Panc1 (cell line): ENCODE data around the gene AKR1B1. TPM values are rescaled to one million over a fixed set of nuclear protein-coding genes. Genes with fewer than 3 reads are reported as not detected.

Source experiments
- ATAC-seq: fragments of 200-7000 bp; cut with Tn5 transposase; 2 replicates; pipeline ENCODE4 v1.9.1; 2020; ENCODE audit warnings: mild to moderate bottlenecking, moderate library complexity
- BruUV-seq: library from RNA; stranded (reverse); fragments of 400-500 nt; replicated peaks from 2 replicates; lab custom pipeline; 2021; lab: Mats Ljungman, UMichigan
- CTCF ChIA-PET: fragments of 300-600 bp; sonication (Branson Sonifier 250); formaldehyde crosslinking; loops from one replicate; lab custom pipeline; 2022; ENCODE audit warnings: antibody characterized with exemption; lab: Charles Lee
- POLR2A ChIA-PET: fragments of 300-600 bp; sonication (Branson Sonifier 250); formaldehyde crosslinking; loops from one replicate; lab custom pipeline; 2022; ENCODE audit warnings: antibody characterized with exemption; lab: Charles Lee
- DNase-seq: peaks from one replicate; pipeline ENCODE4 v3.0.0-alpha.2; 2010; ENCODE audit warnings: low read depth, low spot score
- H3K27ac ChIP-seq: 2 replicates; pipeline ENCODE4 v1.5.1; 2011; ENCODE audit warnings: mild to moderate bottlenecking, low read length, inconsistent platforms
- H3K27me3 ChIP-seq: fragments of 200-500 bp; sonication (Bioruptor generic); 2 replicates; pipeline ENCODE4 v1.6.0; 2014; ENCODE audit warnings: low read length, inconsistent platforms; ENCODE audit not compliant: control insufficient read depth, insufficient read depth
- H3K36me3 ChIP-seq: fragments of 200-500 bp; sonication (Bioruptor generic); 2 replicates; pipeline ENCODE4 v1.5.1; 2014; ENCODE audit warnings: inconsistent platforms, mild to moderate bottlenecking, low read length, moderate library complexity; ENCODE audit not compliant: control insufficient read depth, insufficient read depth
- H3K4me1 ChIP-seq: 2 replicates; pipeline ENCODE4 v1.5.1; 2011; ENCODE audit warnings: inconsistent platforms, mild to moderate bottlenecking, low read length, moderate library complexity; ENCODE audit not compliant: control insufficient read depth, insufficient read depth
- H3K4me3 ChIP-seq, 2 experiments: 2 replicates each; pipeline ENCODE4 v1.5.1; 2011 to 2012; ENCODE audit warnings: low read depth in 2 of 2, low read length in 2 of 2, mild to moderate bottlenecking in 2 of 2, inconsistent platforms in 1 of 2, moderate library complexity in 1 of 2
- H3K9me3 ChIP-seq: fragments of 200-500 bp; sonication (Bioruptor generic); 2 replicates; pipeline ENCODE4 v1.5.1; 2014; ENCODE audit warnings: low read depth, mild to moderate bottlenecking, inconsistent platforms, low read length, moderate library complexity; ENCODE audit not compliant: control insufficient read depth, insufficient read depth
- CTCF ChIP-seq: fragments of 450-650 bp; IDR thresholded peaks from 2 replicates; pipeline ENCODE4 v1.5.1; 2017; ENCODE audit warnings: mild to moderate bottlenecking
- POLR2AphosphoS5 ChIP-seq: IDR thresholded peaks from 2 replicates; pipeline ENCODE4 v1.6.1; 2012; ENCODE audit warnings: mild to moderate bottlenecking, low read depth, low read length, moderate library complexity
- REST ChIP-seq, 2 experiments: IDR thresholded peaks; 2 replicates each; pipeline ENCODE4 v1.6.1; 2011 to 2012; ENCODE audit warnings: low read depth in 2 of 2, control low read depth in 1 of 2, low read length in 1 of 2, mild to moderate bottlenecking in 1 of 2, moderate library complexity in 1 of 2; ENCODE audit not compliant: insufficient read depth in 1 of 2
- SIN3A ChIP-seq: IDR thresholded peaks from 2 replicates; pipeline ENCODE4 v1.6.1; 2012; ENCODE audit warnings: low read depth, mild to moderate bottlenecking, low read length, moderate library complexity, borderline replicate concordance; ENCODE audit not compliant: insufficient read depth
- TCF7L2 ChIP-seq: IDR thresholded peaks from 2 replicates; pipeline ENCODE4 v1.6.1; 2011; ENCODE audit warnings: mild to moderate bottlenecking, low read depth, low read length, inconsistent platforms
- in situ Hi-C: cut with HindIII; loops from 2 replicates; pipeline ENCODE4 v1.10.0; 2016; ENCODE audit warnings: low sequenced_read_pairs, low pct_unique_long_range_greater_than_20kb
- intact Hi-C: fragments of 100-400 bp; cut with micrococcal nuclease; formaldehyde crosslinking; loops from one replicate; pipeline ENCODE4 v1.10.0; 2022; ENCODE audit not compliant: unreplicated experiment
- total RNA-seq: library from RNA; stranded (reverse); gene quantifications from one replicate; pipeline ENCODE4 v1.2.1, GENCODE V29; 2021; ENCODE audit not compliant: unreplicated experiment

The AKR1B1 gene
- total RNA-seq, 1 experiment from 2014 or later = 83.2 TPM

GRCh38 chr7:134463751-134464150 lies 4.9 kb upstream of the AKR1B1 start:
- in situ Hi-C loops = no loop called here
- ATAC-seq (no peak), DNase-seq (no peak)
- Histone ChIP-seq H3K27ac (no peak overlapping the region), H3K4me3 (no peak overlapping the region), H3K9me3 (peaks cover 4% of the 10 kb centered on the region; the same call in 1 of the 2 replicates), H3K4me1 (peaks cover 6% of the 10 kb centered on the region; the same call in 1 of the 2 replicates), H3K27me3 (no peaks in the 10 kb centered on the region), H3K36me3 (no peaks in the 10 kb centered on the region)
- intact Hi-C loops = loop anchor here (2.0 kb wide), 1 partner anchor 49 kb away; no protein-coding TSS in a partner anchor
- ChIA-PET CTCF (no interaction called here), POLR2A (no interaction called here)
- TF ChIP-seq CTCF = no peak
- no peak for TF ChIP-seq SIN3A
- no peak for TF ChIP-seq POLR2AphosphoS5
- TF ChIP-seq TCF7L2 = no peak
- no peak for TF ChIP-seq REST (IDR thresholded peaks at IDR 0.05; ENCODE audit: insufficient read depth in 1 of 2, low read depth in 2 of 2, low read length in 1 of 2)
- BruUV-seq = no TSS peak

- no peak for ATAC-seq
These were observed 3.5 kb upstream of the AKR1B1 start for GRCh38 chr7:134462337-134462925.

More at GRCh38 chr7:134462337-134462925, 3.5 kb upstream of the AKR1B1 start:
- H3K4me3 ChIP-seq = no peak overlapping the region
- no peaks in the 10 kb centered on the region for H3K27me3 ChIP-seq
- no peaks in the 10 kb centered on the region for H3K36me3 ChIP-seq
- intact Hi-C loops (loop anchor here (2.0 kb wide), 1 partner anchor 50 kb away; no protein-coding TSS in a partner anchor), in situ Hi-C loops (no loop called here)
- no peak for TF ChIP-seq CTCF
- H3K4me1 ChIP-seq = peaks cover 6% of the 10 kb centered on the region; the same call in 1 of the 2 replicates
- H3K27ac ChIP-seq = no peak overlapping the region
- H3K9me3 ChIP-seq = peaks cover 4% of the 10 kb centered on the region; the same call in 1 of the 2 replicates
- POLR2A ChIA-PET = no interaction called here
- DNase-seq = no peak
- no TSS peak for BruUV-seq
- CTCF ChIA-PET = no interaction called here
